DND-41 (cell line): ENCODE data around the gene STXBP5.

Experiments used
- EZH2 ChIP-seq: IDR thresholded peaks from 3 replicates; pipeline ENCODE4 v1.6.1; 2012; ENCODE audit warnings: borderline replicate concordance, low read depth, mild to moderate bottlenecking, moderate library complexity, low read length, inconsistent platforms; ENCODE audit not compliant: severe bottlenecking
- TF ChIP-seq, protein P1 (sequence below): IDR thresholded peaks from 2 replicates; pipeline ENCODE4 v1.5.1; 2012; ENCODE audit warnings: borderline replicate concordance, low read length, moderate library complexity, mild to moderate bottlenecking; ENCODE audit not compliant: poor library complexity, severe bottlenecking; ENCODE audit errors: extremely low read depth

- TF ChIP-seq, protein P1, sequence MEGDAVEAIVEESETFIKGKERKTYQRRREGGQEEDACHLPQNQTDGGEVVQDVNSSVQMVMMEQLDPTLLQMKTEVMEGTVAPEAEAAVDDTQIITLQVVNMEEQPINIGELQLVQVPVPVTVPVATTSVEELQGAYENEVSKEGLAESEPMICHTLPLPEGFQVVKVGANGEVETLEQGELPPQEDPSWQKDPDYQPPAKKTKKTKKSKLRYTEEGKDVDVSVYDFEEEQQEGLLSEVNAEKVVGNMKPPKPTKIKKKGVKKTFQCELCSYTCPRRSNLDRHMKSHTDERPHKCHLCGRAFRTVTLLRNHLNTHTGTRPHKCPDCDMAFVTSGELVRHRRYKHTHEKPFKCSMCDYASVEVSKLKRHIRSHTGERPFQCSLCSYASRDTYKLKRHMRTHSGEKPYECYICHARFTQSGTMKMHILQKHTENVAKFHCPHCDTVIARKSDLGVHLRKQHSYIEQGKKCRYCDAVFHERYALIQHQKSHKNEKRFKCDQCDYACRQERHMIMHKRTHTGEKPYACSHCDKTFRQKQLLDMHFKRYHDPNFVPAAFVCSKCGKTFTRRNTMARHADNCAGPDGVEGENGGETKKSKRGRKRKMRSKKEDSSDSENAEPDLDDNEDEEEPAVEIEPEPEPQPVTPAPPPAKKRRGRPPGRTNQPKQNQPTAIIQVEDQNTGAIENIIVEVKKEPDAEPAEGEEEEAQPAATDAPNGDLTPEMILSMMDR, result no peak
- TF ChIP-seq EZH2, result no peak
Observed at GRCh38 chr6:147154454-147154853, 49.8 kb upstream of the STXBP5 start.
